H1 (cell line): ENCODE data around the gene BCAS4. TPM values are rescaled to one million over a fixed set of nuclear protein-coding genes. Genes with fewer than 3 reads are reported as not detected.

Experiments
- RBBP5 ChIP-seq: IDR thresholded peaks from 2 replicates; pipeline ENCODE4 v1.7.1; 2012; ENCODE audit warnings: low read depth, mild to moderate bottlenecking, inconsistent platforms, low read length, moderate library complexity, borderline replicate concordance
- RNF2 ChIP-seq: fragments of 200-900, 300-1000 bp; sonication (generic); IDR thresholded peaks from 2 replicates; pipeline ENCODE4 v1.7.1; 2016; ENCODE audit warnings: borderline replicate concordance, low read depth, mild to moderate bottlenecking, antibody characterized with exemption, low read length; ENCODE audit not compliant: poor library complexity, severe bottlenecking; ENCODE audit errors: missing control alignments
- polyA plus RNA-seq, 7 experiments: library from polyadenylated mRNA; depleted of rRNA in 3 of 7; stranded (reverse) in 5 of 7; unstranded in 2 of 7; fragments of >200 nt in 5 of 7; fragments of 200-250 nt in 2 of 7; gene quantifications; 1 replicate in 5 of 7; 2 replicates in 1 of 7; 4 replicates in 1 of 7; pipeline versions ENCODE4 v1.2.1 to v1.2.3, GENCODE V29; 2011 to 2013; ENCODE audit warnings: missing spikeins in 2 of 7, mixed read lengths in 2 of 7
- total RNA-seq: library from RNA; stranded (reverse); fragmentation: NEBNext Ultra II Directional; extraction: Animal tissue kit (Norgen Biotek cat#: 25700); gene quantifications from 2 replicates; pipeline ENCODE4 v1.2.1, GENCODE V29; 2021
- TF ChIP-seq, protein P1 (sequence below): IDR thresholded peaks from 2 replicates; pipeline ENCODE4 v1.6.1; 2012; ENCODE audit warnings: inconsistent platforms

The BCAS4 gene
- total and polyA plus RNA-seq, 2 of the 8 experiments (the other 6 are each of a cell fraction or from before 2014, with no cell fraction given): 21.2 to 23.6 TPM

DNA sequence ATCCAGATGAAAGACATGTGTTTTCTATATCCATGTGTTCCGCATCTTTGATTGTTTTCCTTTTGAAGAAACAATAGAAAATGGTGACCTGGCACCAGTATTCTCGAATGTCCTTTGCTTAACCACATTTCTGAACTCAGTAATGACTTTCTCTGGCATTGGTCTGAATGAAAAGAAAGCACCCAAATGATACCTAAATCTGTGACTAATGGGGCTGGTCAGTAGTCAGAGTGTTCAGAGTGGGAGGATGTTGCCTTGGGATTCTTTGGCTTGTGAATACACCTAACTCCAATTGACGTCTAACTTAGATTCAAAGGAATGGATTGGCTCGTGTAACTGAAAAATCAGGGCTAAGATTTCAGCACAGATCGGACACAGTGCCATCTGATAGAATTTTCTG, 36.4 kb upstream of the BCAS4 start (continued):
- TF ChIP-seq RNF2: no peak
- TF ChIP-seq, protein P1, sequence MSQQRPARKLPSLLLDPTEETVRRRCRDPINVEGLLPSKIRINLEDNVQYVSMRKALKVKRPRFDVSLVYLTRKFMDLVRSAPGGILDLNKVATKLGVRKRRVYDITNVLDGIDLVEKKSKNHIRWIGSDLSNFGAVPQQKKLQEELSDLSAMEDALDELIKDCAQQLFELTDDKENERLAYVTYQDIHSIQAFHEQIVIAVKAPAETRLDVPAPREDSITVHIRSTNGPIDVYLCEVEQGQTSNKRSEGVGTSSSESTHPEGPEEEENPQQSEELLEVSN: no peak
- TF ChIP-seq RBBP5: no peak
- TF ChIP-seq, all 59 proteins: peak for 0
